ENCODE results near the gene LGR6.
A peak's percentile ranks its signal among the peaks of the same experiment; 100 is the strongest.

LGR6 gene

DNA sequence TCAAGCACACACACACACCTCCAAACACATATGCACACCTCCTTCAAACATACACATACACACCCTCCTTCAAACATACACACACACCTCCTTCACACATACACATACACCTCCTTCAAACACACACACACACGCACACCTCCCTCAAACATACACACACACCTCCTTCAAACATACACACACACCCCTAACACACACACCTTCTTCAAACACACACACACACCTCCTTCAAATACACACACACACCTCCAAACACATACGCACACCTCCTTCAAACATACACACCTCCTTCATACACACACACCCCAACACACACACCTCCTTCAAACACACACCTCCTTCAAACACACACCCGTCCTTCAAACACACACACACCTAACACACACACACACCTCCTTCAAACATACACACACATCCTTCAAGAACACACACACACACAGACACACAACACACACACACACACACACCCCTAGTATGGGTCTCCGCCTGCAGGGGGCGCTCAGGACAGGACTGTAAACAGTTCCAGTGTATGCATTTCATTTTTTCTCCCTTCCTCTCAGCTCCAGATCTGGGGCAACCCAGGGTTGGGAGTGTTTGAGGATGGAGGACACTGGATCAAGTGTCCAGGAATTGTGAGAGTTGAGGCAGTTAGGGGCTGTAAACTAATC lies 12.1 kb downstream of the LGR6 start (continued):
- TF ChIP-seq ZNF837 (tag by site-specific recombination; IDR thresholded peaks at IDR 0.05), result 0 out of 2 replicates have a peak, but pooled peaks have one; percentile 19
- TF ChIP-seq ZNF571 (tag by site-specific recombination; IDR thresholded peaks at IDR 0.05), result 0 out of 2 replicates have a peak, but pooled peaks have one; percentile 23
- TF ChIP-seq, protein P1, sequence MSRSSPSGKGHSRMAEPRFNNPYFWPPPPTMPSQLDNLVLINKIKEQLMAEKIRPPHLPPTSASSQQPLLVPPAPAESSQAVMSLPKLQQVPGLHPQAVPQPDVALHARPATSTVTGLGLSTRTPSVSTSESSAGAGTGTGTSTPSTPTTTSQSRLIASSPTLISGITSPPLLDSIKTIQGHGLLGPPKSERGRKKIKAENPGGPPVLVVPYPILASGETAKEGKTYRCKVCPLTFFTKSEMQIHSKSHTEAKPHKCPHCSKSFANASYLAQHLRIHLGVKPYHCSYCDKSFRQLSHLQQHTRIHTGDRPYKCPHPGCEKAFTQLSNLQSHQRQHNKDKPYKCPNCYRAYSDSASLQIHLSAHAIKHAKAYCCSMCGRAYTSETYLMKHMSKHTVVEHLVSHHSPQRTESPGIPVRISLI (tag by site-specific recombination; IDR thresholded peaks at IDR 0.05), result no peak
- no peak for TF ChIP-seq ZNF292 (tag by site-specific recombination; IDR thresholded peaks at IDR 0.05; ENCODE audit: borderline replicate concordance, low read depth)
- no peak for TF ChIP-seq ZNF132 (tag by site-specific recombination; IDR thresholded peaks at IDR 0.05; ENCODE audit: borderline replicate concordance)
- no peak for TF ChIP-seq ZNF792 (tag by site-specific recombination; IDR thresholded peaks at IDR 0.05)
- TF ChIP-seq, protein P2, sequence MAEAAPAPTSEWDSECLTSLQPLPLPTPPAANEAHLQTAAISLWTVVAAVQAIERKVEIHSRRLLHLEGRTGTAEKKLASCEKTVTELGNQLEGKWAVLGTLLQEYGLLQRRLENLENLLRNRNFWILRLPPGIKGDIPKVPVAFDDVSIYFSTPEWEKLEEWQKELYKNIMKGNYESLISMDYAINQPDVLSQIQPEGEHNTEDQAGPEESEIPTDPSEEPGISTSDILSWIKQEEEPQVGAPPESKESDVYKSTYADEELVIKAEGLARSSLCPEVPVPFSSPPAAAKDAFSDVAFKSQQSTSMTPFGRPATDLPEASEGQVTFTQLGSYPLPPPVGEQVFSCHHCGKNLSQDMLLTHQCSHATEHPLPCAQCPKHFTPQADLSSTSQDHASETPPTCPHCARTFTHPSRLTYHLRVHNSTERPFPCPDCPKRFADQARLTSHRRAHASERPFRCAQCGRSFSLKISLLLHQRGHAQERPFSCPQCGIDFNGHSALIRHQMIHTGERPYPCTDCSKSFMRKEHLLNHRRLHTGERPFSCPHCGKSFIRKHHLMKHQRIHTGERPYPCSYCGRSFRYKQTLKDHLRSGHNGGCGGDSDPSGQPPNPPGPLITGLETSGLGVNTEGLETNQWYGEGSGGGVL (tag by site-specific recombination; IDR thresholded peaks at IDR 0.05), result no peak
- TF ChIP-seq MYNN (tag by site-specific recombination; IDR thresholded peaks at IDR 0.05; ENCODE audit: borderline replicate concordance), result no peak
- TF ChIP-seq HOXA7 (CRISPR knock-in tag; IDR thresholded peaks at IDR 0.05; ENCODE audit: borderline replicate concordance), result no peak
- no peak for TF ChIP-seq BCL11A (tag by site-specific recombination; IDR thresholded peaks at IDR 0.05; ENCODE audit: low read depth)
- no peak for TF ChIP-seq ZNF404 (tag by site-specific recombination; IDR thresholded peaks at IDR 0.05)
- TF ChIP-seq ZNF624 (tag by site-specific recombination; IDR thresholded peaks at IDR 0.05), result no peak
- no peak for TF ChIP-seq ZNF2 (tag by site-specific recombination; IDR thresholded peaks at IDR 0.05)
- TF ChIP-seq, protein P3, sequence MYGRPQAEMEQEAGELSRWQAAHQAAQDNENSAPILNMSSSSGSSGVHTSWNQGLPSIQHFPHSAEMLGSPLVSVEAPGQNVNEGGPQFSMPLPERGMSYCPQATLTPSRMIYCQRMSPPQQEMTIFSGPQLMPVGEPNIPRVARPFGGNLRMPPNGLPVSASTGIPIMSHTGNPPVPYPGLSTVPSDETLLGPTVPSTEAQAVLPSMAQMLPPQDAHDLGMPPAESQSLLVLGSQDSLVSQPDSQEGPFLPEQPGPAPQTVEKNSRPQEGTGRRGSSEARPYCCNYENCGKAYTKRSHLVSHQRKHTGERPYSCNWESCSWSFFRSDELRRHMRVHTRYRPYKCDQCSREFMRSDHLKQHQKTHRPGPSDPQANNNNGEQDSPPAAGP (tag by site-specific recombination; IDR thresholded peaks at IDR 0.05), result no peak
- no peak for TF ChIP-seq ZNF76 (tag by site-specific recombination; IDR thresholded peaks at IDR 0.05; ENCODE audit: borderline replicate concordance, low read depth)
- TF ChIP-seq RBAK (tag by site-specific recombination; IDR thresholded peaks at IDR 0.05), result 0 out of 2 replicates have a peak, but pooled peaks have one; percentile 23
- 0 out of 2 replicates have a peak, but pooled peaks have one; percentile 30 for TF ChIP-seq ZBTB48 (tag by site-specific recombination; IDR thresholded peaks at IDR 0.05)
- TF ChIP-seq, protein P4, sequence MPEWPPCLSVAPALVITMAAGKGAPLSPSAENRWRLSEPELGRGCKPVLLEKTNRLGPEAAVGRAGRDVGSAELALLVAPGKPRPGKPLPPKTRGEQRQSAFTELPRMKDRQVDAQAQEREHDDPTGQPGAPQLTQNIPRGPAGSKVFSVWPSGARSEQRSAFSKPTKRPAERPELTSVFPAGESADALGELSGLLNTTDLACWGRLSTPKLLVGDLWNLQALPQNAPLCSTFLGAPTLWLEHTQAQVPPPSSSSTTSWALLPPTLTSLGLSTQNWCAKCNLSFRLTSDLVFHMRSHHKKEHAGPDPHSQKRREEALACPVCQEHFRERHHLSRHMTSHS (tag by site-specific recombination; IDR thresholded peaks at IDR 0.05), result no peak
- no peak for TF ChIP-seq ZFHX2 (tag by site-specific recombination; conservative IDR thresholded peaks at IDR 0.05)
- TF ChIP-seq, protein P5, sequence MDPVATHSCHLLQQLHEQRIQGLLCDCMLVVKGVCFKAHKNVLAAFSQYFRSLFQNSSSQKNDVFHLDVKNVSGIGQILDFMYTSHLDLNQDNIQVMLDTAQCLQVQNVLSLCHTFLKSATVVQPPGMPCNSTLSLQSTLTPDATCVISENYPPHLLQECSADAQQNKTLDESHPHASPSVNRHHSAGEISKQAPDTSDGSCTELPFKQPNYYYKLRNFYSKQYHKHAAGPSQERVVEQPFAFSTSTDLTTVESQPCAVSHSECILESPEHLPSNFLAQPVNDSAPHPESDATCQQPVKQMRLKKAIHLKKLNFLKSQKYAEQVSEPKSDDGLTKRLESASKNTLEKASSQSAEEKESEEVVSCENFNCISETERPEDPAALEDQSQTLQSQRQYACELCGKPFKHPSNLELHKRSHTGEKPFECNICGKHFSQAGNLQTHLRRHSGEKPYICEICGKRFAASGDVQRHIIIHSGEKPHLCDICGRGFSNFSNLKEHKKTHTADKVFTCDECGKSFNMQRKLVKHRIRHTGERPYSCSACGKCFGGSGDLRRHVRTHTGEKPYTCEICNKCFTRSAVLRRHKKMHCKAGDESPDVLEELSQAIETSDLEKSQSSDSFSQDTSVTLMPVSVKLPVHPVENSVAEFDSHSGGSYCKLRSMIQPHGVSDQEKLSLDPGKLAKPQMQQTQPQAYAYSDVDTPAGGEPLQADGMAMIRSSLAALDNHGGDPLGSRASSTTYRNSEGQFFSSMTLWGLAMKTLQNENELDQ (tag by site-specific recombination; IDR thresholded peaks at IDR 0.05; ENCODE audit: low read depth), result no peak
- no peak for TF ChIP-seq ZNF23 (tag by site-specific recombination; IDR thresholded peaks at IDR 0.05; ENCODE audit: borderline replicate concordance)
- TF ChIP-seq ZNF155 (tag by site-specific recombination; IDR thresholded peaks at IDR 0.05), result no peak
- peak; percentile 61; the same call in 1 of the 2 replicates for TF ChIP-seq ZNF791 (tag by site-specific recombination; IDR thresholded peaks at IDR 0.05)
- 0 out of 2 replicates have a peak, but pooled peaks have one; percentile 11 for TF ChIP-seq ZNF521 (tag by site-specific recombination; IDR thresholded peaks at IDR 0.05)
- TF ChIP-seq ZNF248 (tag by site-specific recombination; IDR thresholded peaks at IDR 0.05), result 0 out of 2 replicates have a peak, but pooled peaks have one; percentile 83
- TF ChIP-seq ZNF777 (tag by site-specific recombination; IDR thresholded peaks at IDR 0.05; ENCODE audit: borderline replicate concordance), result no peak
- no peak for TF ChIP-seq TCF7L2 (IDR thresholded peaks at IDR 0.05; ENCODE audit: borderline replicate concordance, low read depth, low read length)
- TF ChIP-seq ZNF670 (tag by site-specific recombination; IDR thresholded peaks at IDR 0.05; ENCODE audit: low read depth), result 0 out of 2 replicates have a peak, but pooled peaks have one; percentile 33
- TF ChIP-seq ZNF664 (tag by site-specific recombination; IDR thresholded peaks at IDR 0.05), result no peak
- TF ChIP-seq SP2 (tag by site-specific recombination; IDR thresholded peaks at IDR 0.05), result no peak
- no peak for TF ChIP-seq ZNF514 (tag by site-specific recombination; IDR thresholded peaks at IDR 0.05)
- no peak for TF ChIP-seq KLF1 (tag by site-specific recombination; IDR thresholded peaks at IDR 0.05)
